GM21737 (cell line): ENCODE results near the gene PSME3.
A peak's percentile ranks its signal among the peaks of the same experiment; 100 is the strongest.

Experiments
- ATAC-seq: cut with Tn5 transposase; IDR thresholded peaks from one replicate; pipeline ENCODE4 v1.9.1; 2021; ENCODE audit warnings: mild to moderate bottlenecking, moderate library complexity; ENCODE audit not compliant: unreplicated experiment

Gene PSME3

GRCh38 chr17:42814633-42815399, 18.4 kb upstream of the PSME3 start:
- no peak for ATAC-seq

DNA sequence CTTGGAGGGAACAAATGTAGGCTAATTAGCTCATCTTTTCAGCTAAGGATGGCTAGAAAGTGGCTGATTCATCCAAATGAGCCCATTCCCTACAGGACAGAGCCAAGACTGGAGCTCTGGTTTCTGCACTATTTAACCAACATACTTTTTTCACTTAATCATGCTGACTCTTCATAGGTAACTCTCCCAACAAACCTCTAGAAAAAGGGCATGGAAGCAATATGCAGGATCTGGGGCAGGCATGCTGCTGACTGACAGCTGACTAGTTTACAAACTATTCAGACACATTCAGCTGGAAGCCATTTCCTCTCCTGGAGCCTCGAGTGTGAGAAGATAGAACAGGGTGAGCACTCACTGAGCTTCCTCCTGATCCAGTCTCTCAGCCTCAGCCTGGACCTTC, 15.3 kb upstream of the PSME3 start:
- no peak for ATAC-seq

- no peak for ATAC-seq
These were observed 14.8 kb upstream of the PSME3 start for GRCh38 chr17:42818379-42818778.

GRCh38 chr17:42819939-42820535, 13.2 kb upstream of the PSME3 start:
- no peak for ATAC-seq

DNA sequence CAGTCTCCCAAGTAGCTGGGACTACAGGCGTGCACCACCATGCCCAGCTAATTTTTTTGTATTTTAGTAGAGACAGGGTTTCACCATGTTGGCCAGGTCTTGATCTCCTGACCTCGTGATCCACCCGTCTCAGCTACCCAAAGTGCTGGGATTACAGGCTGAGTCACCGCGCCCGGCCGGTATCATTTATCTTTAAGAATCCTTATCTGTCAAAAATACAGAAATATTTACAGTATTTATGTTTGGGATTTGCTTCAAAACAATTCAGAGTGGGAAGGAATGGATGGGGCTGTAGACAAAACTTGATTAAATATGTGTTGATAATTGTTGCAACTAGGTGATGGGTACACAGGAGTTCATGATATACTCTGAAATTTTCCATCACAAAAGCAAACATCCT, 12.0 kb upstream of the PSME3 start:
- no peak for ATAC-seq

DNA sequence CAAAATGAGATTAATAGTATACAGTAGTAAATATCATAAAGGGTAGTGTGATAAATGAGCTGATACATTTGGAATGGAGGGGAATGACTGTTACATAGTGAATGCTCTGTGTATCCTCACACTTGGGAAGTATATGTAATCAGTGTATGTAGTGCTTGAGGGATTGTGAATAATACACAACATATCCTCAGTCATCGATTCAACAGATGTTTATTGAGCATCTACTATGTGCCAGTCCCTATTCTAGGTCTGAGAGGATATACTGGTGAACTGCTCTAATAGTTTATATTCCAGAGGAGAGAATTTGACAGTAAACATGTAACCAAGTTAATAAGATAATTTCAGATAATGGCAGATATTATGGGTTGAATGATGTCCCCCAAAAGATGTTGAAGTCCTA, 5.7 kb upstream of the PSME3 start:
- no peak for ATAC-seq

DNA sequence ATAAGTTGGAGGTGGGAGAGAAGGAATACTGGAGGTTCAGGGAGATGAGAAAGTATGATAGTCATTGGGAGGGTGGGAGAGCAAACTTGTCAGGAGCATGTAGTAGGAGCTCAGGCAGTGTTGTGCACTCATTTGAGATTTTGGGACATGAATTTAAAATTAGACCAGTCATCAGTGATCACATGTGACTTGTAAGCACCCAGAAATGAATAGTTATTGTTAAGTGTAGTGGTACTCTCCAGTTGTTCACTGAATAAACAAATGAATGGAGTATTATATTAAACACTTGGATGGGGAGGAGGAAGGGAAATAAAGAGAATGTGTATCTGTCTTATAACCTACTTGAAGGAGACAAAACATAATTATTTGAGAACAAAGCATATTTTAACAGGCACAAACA, 2.2 kb upstream of the PSME3 start:
- no peak for ATAC-seq

DNA sequence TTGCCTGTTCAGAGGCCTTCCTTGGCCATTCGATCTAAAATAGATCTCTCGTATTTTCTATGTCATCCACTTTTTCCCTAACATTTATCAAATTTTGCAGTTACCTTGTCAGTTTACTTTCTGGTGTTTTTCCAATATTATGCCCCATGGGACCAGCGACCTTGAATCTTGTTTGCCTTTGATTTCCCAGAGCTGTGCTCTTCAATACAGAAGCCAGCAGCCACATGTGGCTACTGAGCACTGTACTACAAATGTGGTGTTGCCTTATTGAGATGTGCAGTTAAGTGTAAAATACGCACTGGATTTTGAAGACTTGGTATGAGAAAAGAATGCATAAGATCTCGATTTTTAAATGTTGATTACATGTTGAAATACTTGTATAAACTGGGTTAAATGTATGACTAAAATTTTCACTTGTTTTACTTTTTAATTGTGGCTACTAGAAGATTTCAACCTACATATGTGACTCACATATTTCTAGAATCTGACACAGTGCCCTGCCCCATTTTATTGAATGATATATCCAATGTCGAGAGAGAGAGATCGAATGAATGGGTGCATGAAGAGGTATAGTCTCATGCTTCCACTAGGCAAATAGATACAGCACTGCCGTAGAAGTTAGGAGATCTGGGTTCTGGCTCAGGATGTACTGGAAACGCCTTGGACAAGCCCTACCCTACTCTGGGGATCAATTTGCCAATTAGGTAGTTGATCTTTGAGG, 824 bp upstream of the PSME3 start:
- no peak for ATAC-seq

GRCh38 chr17:42833767-42834422, 698 bp downstream of the PSME3 start:
- peak; percentile 23 for ATAC-seq

DNA sequence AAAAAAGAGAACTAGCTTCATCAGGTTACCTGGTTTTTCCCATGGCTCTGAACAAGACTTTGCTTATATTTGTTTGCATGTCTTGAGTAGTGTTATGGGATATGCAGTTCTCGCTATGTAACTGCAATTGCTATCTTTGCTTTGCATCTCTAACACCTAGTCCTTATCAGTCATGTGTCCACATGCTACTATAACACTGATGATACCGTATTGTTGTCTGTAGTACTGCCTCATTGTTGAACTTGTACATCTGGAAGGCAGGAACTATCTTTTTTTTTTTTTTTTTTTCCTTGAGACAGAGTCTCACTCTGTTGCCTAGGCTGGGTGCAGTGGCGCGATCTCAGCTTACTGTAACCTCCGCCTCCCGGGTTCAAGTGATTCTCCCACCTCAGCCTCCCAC, 2.5 kb downstream of the PSME3 start:
- ATAC-seq: no peak

DNA sequence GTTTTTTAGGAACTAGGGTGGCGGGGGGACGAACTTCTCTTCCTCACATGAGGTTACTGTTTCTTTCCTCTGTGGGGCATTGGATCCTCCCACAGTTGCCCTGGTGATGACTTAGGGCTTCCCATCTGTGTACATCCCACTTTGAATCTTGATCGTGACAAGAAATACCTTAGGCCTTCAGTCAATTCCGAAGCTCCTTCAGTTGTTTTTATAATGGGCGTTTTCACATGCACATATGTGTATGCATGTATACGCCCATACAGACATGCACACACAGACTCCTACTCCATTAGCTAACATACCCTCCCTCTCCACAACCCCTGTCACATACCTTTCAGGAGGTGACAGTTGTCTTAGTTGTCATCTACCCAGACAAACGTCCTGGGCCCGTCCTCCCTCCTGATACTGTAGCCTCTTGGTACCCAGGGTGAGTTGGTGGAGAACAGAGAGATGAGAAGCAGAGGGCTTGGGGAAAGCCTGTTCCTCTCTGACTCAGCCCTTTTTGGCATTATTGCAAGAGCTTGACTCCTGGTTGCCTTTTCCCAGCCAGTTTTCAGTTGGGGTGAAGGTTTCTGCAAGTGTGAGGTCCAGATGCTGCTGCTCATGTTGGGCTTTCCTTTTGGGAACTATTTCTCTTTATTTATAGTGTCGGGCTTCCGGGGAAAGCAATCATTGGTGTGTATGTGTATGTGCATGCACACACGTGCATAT, 8.9 kb downstream of the PSME3 start:
- ATAC-seq: no peak

DNA sequence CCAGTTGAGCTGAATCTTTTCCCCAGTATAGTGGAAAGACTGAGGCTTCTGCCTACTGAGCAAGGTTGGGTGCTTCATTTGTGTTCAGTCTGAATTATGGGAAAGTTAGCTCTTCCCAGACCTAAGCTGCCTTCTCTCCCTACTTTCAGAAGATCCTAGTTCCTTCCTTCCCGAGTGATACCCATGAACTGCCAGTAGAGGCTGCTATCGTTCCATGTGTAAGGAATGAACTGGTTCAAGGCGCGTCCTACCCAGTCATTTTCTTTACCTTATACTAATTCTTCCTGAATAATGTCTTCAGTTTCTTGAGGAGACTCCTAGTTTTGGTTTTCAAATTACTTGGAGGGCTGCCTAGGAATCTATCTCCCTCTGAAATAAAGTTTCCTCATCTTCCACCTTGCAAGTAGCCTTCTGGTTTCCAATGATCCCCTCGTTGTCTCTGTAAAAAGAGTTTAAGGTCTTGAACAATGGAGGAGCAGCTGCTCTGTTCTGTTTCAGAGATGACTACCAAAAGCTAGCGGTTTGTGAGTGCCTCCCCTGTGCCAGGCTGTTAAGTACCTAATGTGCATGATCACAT, 10.2 kb downstream of the PSME3 start:
- ATAC-seq: no peak

DNA sequence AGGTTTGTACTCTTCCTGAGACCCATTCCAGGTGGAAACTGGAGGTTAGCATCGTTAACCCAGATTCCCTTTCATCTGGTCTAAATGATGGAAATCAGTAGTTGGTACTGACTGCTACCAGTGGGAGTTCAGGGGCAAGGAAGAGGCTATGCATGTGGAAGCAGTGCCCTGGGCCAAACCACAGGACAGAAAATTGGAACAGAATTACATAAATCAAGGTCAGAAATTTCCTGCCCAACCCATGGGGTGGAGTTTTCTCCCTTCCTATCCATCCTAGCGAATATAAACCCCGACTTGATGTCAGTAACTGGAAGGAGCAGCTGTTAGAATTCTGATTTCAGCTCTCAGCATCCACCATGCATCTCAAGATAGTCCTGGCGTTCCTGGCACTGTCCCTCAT, 11.1 kb downstream of the PSME3 start, which contains the start of gene AOC2:
Gene AOC2, plus strand, starts transcription at position 310 of the 400 bp plus-strand sequence. Its CDS starts 47 bp downstream, at position 357.
- ATAC-seq: no peak

GRCh38 chr17:42844761-42845555, 11.8 kb downstream of the PSME3 start:
- ATAC-seq: no peak

- ATAC-seq: no peak
These were observed 12.3 kb downstream of the PSME3 start for GRCh38 chr17:42845556-42845917.

GRCh38 chr17:42845918-42846593, 12.9 kb downstream of the PSME3 start:
- no peak for ATAC-seq

- ATAC-seq: no peak
These were observed 13.5 kb downstream of the PSME3 start for GRCh38 chr17:42846594-42847280.

DNA sequence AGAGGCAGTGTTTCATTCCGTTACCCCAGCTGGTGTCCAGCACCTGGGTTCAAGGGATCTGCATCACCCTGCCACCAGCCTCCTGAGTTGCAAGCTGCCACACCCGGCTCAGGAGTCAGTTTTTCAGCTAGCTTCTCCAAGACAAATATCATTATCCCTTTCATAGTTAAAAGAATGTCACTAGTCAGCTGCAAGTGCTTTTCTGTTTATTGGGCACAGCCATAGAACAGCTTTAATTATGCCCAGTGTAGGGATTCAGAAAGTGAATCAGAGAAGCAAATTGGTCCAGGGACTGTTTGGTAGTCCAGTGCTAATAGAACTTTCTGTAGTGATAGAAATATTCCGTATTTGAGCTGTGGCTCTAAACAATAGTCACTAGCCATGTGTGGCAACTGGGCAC, 14.9 kb downstream of the PSME3 start:
- no peak for ATAC-seq

DNA sequence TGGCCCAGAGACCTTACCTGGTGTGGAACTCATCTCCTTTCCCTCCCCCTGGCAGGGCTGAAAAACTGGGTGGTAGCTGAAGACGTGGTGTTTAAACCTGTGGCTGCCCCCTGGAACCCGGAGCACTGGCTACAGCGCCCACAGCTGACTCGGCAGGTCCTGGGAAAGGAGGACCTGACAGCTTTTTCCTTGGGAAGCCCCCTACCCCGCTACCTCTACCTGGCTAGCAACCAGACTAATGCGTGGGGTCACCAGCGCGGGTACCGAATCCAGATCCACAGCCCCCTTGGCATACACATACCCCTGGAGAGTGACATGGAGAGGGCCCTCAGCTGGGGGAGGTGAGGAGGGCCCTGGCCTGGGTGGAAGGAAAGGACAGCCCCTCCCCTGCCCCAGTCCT, 15.8 kb downstream of the PSME3 start:
- no peak for ATAC-seq
